ENCODE results near the gene C13orf46. TPM values are rescaled to one million over a fixed set of nuclear protein-coding genes. Genes with fewer than 3 reads are reported as not detected.

C13orf46 gene
- total RNA-seq, 2 donors from 2014 or later, result 28.8 to 38.6 TPM

GRCh38 chr13:113945857-113946408 is 27.9 kb downstream of the C13orf46 start:
- Histone ChIP-seq H3K9me3 (no peaks in the 10 kb centered on the region), H3K27me3 (no peaks in the 10 kb centered on the region), H3K36me3 (replicated peaks in 1 of 2; ENCODE audit: insufficient read depth in 1 of 2, low read depth in 2 of 2) (no peaks in the 10 kb centered on the region), H3K27ac (no peak overlapping the region), H3K4me3 (no peak overlapping the region), H3K4me1 (peaks cover 17% of the 10 kb centered on the region)
- TF ChIP-seq CTCF (IDR thresholded peaks at IDR 0.05) (no peak), POLR2A (IDR thresholded peaks at IDR 0.05) (no peak)
- ATAC-seq (no peak), DNase-seq (peak in 1 of 4 donors; percentile 11)
- intact Hi-C loops (cut with DNase I), result no loop called here
- WGBS, 2 donors, result 72 to 83% methylated on average over 26 of the region's 26 CpGs

GRCh38 chr13:113943821-113944565 is 29.9 kb downstream of the C13orf46 start:
- Histone ChIP-seq H3K27me3 (no peaks in the 10 kb centered on the region), H3K4me1 (peaks cover 19% of the 10 kb centered on the region), H3K4me3 (no peak overlapping the region), H3K36me3 (replicated peaks in 1 of 2; ENCODE audit: insufficient read depth in 1 of 2, low read depth in 2 of 2) (no peaks in the 10 kb centered on the region), H3K27ac (no peak overlapping the region), H3K9me3 (no peaks in the 10 kb centered on the region)
- TF ChIP-seq CTCF (IDR thresholded peaks at IDR 0.05) (no peak), POLR2A (IDR thresholded peaks at IDR 0.05) (no peak)
- intact Hi-C loops (cut with DNase I), result loop anchor here (5.0 kb wide), 1 partner anchor 132 kb away; no protein-coding TSS in a partner anchor
- WGBS, 2 donors, result 64 to 72% methylated on average over 7 to 19 of the region's 19 CpGs
- DNase-seq (peak in 1 of 4 donors; percentile 13), ATAC-seq (no peak)

- Histone ChIP-seq H3K27me3 (no peaks in the 10 kb centered on the region), H3K36me3 (replicated peaks in 1 of 2; ENCODE audit: insufficient read depth in 1 of 2, low read depth in 2 of 2) (no peaks in the 10 kb centered on the region), H3K4me3 (no peak overlapping the region), H3K9me3 (no peaks in the 10 kb centered on the region), H3K27ac (no peak overlapping the region), H3K4me1 (peaks cover 26% of the 10 kb centered on the region)
- ATAC-seq, result no peak
- intact Hi-C loops (cut with DNase I), result loop anchor here (5.0 kb wide), 1 partner anchor 130 kb away; no protein-coding TSS in a partner anchor
- TF ChIP-seq CTCF (IDR thresholded peaks at IDR 0.05), result no peak
- no peak for TF ChIP-seq POLR2A (IDR thresholded peaks at IDR 0.05)
- DNase-seq, result peak in 1 of 4 donors; percentile 10
- WGBS, 2 donors, result 76 to 87% methylated on average over 13 to 22 of the region's 23 CpGs
Observed at GRCh38 chr13:113942591-113943103, 31.2 kb downstream of the C13orf46 start.

- no peak overlapping the region for H3K4me3 ChIP-seq
- TF ChIP-seq POLR2A (IDR thresholded peaks at IDR 0.05), result no peak
- no peak for TF ChIP-seq CTCF (IDR thresholded peaks at IDR 0.05)
- H3K27me3 ChIP-seq, result no peaks in the 10 kb centered on the region
- peaks cover 16% of the 10 kb centered on the region for H3K4me1 ChIP-seq
- H3K27ac ChIP-seq, result no peak overlapping the region
- DNase-seq (peak in 1 of 4 donors; percentile 9), ATAC-seq (no peak)
- H3K9me3 ChIP-seq, result no peaks in the 10 kb centered on the region
- 66 to 68% methylated on average over 10 to 16 of the region's 16 CpGs for WGBS, 2 donors
- H3K36me3 ChIP-seq (replicated peaks in 1 of 2; ENCODE audit: insufficient read depth in 1 of 2, low read depth in 2 of 2), result no peaks in the 10 kb centered on the region
- intact Hi-C loops (cut with DNase I), result loop anchor here (5.0 kb wide), 1 partner anchor 129 kb away; no protein-coding TSS in a partner anchor
Observed at GRCh38 chr13:113941571-113942191, 32.2 kb downstream of the C13orf46 start.

All from body of pancreas (tissue), 4 donors.